Loucy (cell line): ENCODE results near the gene LAIR2.

Experiments
- EZH2phosphoT487 ChIP-seq: fragments of 200-600 bp; IDR thresholded peaks from 2 replicates; pipeline ENCODE4 v1.6.1; 2018; ENCODE audit warnings: antibody characterized with exemption, mild to moderate bottlenecking, moderate library complexity, borderline replicate concordance
- TF ChIP-seq, protein P1 (sequence below): fragments of 200-600 bp; sonication (generic); conservative IDR thresholded peaks from 2 replicates; pipeline ENCODE4 v1.5.1; 2014; ENCODE audit warnings: mild to moderate bottlenecking, antibody characterized with exemption, low read length

DNA sequence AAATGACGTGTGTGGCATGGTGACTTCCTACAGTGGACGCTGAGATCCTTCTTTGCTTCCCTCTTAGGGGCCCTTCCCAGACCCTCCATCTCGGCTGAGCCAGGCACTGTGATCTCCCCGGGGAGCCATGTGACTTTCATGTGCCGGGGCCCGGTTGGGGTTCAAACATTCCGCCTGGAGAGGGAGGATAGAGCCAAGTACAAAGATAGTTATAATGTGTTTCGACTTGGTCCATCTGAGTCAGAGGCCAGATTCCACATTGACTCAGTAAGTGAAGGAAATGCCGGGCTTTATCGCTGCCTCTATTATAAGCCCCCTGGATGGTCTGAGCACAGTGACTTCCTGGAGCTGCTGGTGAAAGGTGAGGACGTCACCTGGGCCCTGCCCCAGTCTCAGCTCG is 5.2 kb downstream of the LAIR2 start:
- TF ChIP-seq, protein P1, sequence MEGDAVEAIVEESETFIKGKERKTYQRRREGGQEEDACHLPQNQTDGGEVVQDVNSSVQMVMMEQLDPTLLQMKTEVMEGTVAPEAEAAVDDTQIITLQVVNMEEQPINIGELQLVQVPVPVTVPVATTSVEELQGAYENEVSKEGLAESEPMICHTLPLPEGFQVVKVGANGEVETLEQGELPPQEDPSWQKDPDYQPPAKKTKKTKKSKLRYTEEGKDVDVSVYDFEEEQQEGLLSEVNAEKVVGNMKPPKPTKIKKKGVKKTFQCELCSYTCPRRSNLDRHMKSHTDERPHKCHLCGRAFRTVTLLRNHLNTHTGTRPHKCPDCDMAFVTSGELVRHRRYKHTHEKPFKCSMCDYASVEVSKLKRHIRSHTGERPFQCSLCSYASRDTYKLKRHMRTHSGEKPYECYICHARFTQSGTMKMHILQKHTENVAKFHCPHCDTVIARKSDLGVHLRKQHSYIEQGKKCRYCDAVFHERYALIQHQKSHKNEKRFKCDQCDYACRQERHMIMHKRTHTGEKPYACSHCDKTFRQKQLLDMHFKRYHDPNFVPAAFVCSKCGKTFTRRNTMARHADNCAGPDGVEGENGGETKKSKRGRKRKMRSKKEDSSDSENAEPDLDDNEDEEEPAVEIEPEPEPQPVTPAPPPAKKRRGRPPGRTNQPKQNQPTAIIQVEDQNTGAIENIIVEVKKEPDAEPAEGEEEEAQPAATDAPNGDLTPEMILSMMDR: no peak
- no peak for TF ChIP-seq EZH2phosphoT487
